GM10266 (cell line): ENCODE data around the gene JOSD2.

Experiments
- DNase-seq: peaks from one replicate; pipeline ENCODE4 v3.0.0; 2012; ENCODE audit errors: extremely low spot score
- TF ChIP-seq, protein P1 (sequence below): IDR thresholded peaks from 2 replicates; pipeline ENCODE4 v1.5.1; 2012; ENCODE audit warnings: mild to moderate bottlenecking, low read depth; ENCODE audit not compliant: control insufficient read depth, insufficient read depth; ENCODE audit errors: missing control alignments

Gene JOSD2

DNA sequence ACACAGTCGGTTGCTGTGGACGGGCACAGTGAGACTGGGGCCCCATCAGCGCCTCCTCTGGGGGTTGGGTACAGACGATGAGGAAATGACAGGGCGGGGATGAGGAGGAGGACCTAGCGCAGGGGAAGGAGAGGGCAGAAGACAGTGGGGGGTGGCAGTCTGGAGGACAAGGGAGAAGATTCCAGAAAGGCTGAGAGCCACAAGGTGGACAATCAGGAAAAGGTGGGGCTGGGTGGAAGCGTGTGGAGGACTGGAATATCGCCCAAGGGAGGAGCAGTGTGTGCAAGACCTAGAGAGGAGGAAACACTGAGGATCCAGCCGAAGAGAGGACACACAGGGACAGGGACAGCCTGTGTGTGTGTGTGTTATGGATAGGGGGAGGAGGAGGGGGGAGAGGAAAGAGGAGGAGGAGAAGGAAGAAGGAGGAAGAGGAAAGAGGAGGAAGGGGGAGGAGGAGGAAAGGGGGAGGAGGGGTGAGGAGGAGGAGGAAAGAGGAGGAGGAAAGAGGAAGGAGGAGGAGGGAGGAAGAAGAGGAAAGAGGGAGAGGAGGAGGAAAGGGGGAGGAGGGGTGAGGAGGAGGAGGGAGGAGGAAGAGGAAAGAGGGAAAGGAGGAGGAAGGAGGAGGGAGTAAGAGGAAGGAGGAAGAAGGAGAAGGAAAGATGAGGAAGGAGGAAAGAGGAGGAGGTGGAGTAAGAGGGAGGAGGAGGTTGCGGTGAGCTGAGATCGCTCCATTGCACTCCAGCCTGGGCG, 18.5 kb downstream of the JOSD2 start:
- no peak for DNase-seq
- TF ChIP-seq, protein P1, sequence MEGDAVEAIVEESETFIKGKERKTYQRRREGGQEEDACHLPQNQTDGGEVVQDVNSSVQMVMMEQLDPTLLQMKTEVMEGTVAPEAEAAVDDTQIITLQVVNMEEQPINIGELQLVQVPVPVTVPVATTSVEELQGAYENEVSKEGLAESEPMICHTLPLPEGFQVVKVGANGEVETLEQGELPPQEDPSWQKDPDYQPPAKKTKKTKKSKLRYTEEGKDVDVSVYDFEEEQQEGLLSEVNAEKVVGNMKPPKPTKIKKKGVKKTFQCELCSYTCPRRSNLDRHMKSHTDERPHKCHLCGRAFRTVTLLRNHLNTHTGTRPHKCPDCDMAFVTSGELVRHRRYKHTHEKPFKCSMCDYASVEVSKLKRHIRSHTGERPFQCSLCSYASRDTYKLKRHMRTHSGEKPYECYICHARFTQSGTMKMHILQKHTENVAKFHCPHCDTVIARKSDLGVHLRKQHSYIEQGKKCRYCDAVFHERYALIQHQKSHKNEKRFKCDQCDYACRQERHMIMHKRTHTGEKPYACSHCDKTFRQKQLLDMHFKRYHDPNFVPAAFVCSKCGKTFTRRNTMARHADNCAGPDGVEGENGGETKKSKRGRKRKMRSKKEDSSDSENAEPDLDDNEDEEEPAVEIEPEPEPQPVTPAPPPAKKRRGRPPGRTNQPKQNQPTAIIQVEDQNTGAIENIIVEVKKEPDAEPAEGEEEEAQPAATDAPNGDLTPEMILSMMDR: no peak

DNA sequence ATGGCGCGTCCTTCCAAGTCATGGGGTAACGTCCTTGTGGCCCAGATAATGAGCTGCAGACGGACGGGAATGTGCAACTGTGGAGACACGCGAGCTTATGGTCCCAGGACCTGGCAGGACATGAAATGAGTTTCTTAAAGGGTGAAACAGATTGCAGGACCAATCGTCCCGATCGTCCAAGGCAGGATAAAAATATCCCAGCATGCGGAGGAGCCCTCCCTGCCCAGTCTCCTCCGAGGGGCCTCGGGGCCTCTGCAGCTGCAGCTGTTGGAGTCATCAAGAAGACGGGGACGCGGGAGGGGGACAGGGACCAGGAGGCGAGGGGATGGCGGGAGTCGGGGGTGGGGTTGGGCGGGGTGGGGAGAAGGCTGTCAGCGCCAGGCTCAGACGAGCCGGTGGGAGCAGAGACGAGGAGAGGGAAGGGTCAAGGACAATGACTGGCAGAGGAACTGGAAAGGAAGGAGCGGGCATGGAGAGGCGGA, 20.0 kb downstream of the JOSD2 start:
- TF ChIP-seq, protein P1: no peak
- DNase-seq: no peak

DNA sequence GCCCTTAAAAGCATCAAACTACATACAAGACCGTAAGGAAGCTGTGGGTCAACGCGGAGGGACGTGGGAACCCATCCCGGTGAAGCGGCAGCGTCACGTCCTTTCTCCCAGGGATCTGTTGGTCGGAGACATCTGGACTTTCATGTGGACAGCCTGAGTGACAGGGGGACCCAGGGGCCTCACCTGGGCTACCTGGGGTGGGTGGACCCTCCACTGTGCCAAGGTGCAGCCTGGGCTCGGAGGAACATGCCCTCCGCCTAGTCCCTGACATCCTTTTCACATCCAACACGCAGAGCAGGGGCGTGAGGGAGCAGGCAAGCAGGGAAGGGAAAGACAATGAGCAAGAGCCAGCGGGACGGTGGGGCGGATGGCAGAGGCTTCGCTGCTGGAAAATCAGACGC, 20.6 kb downstream of the JOSD2 start:
- TF ChIP-seq, protein P1: no peak
- no peak for DNase-seq

DNA sequence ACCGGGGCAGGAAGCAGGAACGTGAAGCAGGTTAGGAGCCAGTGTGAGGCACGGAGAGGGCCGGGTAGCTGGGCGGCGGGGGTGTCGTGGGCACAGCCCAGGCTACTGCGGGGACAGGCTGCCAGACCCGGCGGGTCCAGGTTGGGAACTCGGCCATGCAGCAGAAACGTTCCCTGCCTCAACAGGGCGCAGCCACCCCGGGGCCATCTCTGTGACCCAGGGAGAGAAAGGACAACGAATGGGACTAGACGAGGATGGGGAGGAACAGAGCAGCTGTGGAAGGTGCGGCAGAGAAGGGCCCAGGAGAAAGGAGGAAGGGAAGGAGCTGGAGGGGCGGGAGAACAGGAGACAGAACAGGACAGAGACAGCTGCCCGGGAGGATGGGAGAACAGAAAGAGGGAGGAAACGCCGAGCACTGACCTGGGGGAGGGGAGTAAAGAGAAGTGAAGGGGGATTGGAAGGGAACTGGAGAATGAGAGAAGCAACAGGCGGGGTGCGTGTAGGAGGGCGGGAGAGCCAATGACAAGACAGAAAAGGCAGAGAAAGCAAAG, 21.5 kb downstream of the JOSD2 start:
- DNase-seq: no peak
- TF ChIP-seq, protein P1: no peak

DNA sequence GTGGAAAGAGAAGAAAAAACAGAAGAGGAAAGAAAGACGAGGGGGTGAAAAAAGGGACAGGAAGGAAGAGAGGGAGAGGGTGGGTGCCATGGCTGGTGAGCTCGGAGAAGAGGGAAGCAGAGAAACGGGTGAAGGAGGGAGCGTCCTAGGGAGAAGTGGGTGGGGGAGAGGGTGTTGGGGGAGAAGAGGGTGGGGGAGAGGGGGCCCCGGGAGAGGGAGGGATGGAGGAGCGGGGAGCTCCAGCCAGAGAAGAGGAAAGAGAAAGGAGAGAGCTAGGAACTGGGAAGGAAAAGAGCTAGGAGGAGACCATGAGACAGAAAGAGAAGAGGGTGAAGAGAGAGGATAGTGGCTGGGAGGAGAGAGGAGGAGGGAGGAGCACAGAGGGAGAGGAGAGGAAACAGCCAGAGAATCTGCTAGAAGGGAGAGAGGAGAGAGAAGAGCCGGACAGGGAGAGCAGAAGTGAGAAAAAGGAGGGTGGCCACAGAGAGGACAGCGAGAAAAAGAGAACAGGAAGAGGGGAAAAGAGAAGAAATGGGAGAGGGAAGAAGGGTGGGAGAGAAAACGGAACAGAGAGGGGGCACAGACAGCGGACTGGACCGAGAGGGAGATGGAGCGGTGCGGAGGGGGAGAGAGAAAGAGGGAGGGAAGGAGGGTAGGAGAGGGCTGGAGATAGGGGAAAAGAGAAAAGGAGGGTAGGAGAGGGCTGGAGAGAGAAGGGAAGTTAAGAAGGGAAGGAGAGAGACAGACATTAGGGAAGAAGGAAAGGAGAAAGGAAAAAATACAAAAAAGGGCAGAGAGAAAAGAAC, 22.4 kb downstream of the JOSD2 start:
- no peak for DNase-seq
- TF ChIP-seq, protein P1: no peak

DNA sequence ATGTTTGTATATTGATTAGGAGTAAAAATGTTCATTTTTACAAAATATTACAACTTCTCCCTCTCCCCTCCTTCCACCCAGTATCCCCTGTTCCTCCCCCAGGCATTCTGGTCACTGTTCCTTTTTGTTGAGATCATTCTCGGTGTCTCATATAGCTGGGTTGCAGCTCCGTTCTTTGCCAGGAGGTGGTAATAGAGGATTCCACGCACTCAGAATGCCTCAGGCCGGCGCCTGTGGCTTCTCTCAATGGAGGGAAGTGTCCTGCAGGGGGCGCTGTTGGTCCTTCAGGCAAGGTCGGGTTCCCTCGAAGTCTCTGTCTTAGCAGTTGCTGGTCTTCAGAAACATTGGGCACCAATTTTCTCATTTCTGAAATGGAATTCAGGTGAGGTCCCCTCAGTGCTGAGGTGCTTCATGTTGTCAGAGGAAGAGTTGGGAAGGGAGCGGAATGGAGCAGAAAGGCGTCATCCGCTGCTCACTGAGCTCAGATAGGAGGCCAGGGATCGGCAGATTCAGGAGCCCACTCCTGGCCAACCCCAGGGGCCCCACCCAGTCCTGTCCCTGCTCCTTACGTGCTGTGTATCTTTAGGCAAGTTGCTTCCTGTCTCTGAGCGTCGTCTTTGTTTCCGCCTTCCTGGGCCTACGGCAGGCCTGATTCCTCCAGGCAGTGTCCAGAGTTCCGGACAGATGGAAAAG, 24.0 kb downstream of the JOSD2 start:
- no peak for DNase-seq
- TF ChIP-seq, protein P1: peak; percentile 35
